Activated CD4-positive, alpha-beta T cell treated with anti-CD3 and anti-CD28 coated beads, Interleukin-2, amount 50 U/mL, for 24 hours (primary cell): ENCODE results near the gene EBLN1.
"Not testable (repeated sequence)": the region's sequence is repeated elsewhere in the genome, so short reads cannot be mapped to it uniquely, and the experiment has no call there.

Source experiments
- DNase-seq, 2 donors: peaks; one replicate each; pipeline ENCODE4 v3.0.0-alpha.2; 2020; ENCODE audit warnings: low read depth in 1 of 2, low spot score in 1 of 2

The EBLN1 gene

DNA sequence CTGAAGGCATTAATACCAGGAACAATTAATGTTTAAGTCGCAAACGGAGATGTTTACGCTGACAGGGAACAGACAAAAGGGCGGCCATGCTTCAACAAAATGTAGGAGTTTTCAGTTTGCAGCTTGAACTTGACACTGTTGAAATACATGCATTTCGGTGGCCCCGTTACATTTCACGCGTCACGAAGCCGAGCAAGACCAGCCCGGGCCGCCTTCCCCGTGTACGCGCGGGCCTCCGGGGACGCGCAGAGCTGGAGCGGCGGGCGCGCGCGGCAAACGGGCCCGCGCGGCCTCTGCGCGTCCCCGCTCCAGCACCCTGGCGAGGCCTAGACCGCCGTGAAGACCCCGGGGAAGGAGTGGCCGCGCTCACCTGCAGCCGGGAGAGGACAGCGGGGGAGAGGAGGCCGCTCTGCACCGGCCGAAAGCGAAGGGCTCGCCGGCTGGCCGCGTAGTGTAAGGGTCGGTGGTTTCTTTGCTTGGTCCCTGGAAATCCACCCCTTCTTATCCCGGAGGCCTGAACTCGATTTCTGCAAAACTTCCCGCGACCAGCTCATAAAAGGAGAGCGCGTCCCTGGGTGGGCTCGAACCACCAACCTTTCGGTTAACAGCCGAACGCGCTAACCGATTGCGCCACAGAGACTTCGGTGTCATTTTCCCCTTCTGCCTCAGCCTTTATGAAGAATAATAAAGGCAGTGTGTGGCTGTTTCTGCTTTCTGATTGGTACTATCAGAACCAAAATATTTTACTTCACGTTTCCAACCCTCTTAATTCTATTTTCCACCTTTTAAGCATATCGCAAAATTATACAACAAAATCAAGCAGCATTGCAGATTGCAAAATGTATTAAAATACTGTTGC, 11.4 kb upstream of the EBLN1 start:
- DNase-seq = peak; percentile 86 to 90

DNA sequence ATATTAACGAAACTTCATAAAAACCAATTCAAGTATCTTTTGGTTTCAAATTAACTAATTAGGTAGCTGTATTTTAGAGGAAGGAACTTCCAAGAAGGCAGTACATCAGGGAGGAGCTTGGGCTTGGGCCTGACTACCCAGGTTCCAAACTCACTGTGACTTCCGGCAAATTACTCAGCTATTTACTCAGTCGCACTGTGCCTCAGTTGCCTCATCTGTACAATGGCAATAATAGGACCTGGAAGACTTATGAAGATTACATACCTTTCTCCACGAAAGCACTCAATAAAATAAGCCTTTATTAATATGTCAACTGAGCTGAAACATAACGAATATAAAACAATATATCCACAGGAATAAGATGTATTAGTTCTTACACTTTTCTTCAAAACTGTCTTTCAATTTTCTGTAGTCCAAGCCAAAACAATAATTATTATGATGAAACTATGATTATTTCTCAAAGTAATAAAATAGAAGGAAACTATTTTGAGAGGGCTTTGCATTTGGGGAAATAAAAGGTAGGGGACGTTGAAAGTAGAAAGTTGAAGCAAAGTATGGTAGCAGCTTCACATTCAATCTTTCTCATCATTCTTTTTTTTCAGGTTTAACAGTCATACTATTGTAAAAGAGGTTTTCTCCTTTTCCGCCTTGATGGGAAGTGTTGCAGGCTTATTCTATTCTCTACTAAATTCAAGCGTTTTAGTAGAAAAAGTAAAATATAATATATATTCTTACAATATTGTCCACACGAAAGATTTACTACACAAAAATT, 10.5 kb upstream of the EBLN1 start:
- DNase-seq = no peak

DNA sequence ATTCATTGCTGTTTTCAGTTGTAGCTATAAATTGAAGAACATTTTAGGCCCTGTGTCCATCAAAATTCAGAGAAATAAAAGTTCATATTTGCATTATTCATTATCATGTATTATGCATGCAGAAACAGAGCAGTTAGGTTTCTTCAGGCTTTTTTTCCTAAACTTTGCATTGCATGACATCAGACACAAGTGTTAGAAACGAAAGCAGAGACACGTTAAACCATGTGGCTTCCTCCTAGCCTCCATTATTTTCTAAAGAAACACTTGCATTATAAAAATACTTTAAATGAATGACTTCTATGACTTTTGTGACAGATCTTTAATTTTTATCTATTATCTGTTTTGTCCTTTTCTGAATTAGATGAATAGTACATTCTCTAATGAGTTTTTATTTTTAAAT, 8.8 kb upstream of the EBLN1 start:
- no peak for DNase-seq

DNA sequence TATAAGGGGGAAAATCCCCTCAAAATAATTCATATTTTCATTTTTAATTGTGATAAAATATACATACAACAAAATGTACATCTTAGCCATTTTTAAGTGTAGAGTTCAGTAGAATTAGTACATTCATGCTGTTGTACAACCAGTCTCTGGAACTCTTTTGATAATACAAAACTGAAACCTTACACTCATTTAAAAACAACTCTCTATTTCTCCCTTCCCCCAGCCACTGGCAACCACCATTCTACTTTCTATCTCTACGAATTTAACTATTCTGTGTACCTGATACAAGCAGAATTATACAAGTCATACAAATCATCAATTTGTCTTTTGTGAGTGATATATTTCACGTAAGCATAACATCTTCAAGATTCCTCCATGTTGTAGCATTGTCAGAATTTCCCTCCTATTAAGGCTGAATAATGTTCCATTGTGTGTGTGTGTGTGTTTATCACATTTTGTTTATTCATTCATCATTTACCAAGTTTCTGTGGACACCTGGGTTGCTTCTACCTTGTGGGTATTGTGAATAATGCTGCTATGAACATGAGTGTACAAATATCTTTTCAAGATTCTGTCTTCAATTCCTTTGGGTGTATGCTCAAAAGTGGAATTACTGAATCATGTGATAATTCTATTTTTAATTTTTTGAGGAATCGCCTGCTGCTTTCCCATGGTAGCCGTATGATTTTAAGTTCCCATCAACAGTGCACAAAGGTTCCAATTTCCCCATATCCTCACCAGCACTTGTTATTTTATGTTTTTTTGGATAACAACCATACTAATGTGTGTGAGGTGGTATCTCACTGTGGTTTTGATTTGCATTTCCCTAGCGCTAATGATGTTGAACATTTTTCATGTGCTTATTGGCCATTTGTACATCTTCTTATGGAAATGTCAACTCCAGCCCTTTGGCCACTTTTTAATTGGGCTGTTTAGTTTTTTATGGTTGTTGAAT, 4.7 kb upstream of the EBLN1 start:
- DNase-seq = no peak

DNA sequence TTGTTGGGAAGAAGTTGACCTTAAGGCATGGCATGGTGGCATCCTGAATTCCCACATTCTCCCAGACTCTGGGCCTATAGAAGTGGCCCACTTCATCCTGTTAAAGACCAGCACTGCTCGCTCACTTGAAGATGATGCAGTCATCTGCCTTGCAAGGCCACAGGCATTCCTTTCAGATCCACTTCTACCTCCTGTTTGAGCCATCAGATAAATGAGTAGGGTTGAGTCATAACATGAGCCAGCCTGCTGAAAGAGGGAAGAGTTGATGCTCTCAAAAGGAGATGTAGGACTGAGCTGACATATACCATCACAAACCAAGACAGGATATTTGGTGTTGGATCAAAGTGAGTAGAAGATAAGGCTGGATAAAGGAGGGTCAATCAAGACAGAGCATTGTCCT, 1.5 kb upstream of the EBLN1 start:
- DNase-seq = no peak

DNA sequence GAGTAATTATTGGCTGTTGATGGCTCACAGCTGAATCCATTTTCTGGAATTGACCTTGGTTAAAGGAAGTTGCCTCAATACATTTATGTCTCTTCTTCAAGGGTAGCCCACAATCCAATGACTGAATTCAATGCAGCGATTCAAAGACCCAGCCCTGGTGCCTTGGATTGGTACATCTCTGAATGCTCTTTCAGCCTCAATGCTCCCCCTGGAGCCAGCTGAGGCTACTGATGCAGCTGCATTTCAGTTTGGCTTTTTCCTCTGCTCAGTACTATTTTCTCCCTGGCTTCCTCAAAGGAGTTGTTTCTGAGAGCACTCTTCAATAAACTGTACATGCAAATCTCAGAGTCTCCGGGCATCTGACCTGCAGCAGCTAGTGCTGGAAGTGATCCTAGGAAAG, 633 bp upstream of the EBLN1 start:
- no peak for DNase-seq

DNA sequence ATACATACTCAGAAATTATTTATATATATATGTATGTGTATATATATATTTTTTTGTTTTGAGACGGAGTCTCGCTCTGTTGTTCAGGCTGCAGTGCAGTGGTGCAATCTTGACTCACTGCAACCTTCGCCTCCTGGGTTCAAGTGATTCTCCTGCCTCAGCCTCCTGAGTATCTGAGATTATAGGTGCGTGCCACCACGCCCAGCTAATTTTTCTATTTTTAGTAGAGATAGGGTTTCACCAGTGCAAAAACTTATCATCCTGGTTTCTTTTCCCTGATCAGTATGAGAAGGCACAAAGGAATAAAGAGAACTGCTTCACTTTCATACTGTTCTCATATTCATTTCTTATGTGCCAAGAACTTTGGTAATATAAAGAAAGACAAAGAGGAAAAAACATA, 731 bp downstream of the EBLN1 start:
- DNase-seq = not testable (repeated sequence)

DNA sequence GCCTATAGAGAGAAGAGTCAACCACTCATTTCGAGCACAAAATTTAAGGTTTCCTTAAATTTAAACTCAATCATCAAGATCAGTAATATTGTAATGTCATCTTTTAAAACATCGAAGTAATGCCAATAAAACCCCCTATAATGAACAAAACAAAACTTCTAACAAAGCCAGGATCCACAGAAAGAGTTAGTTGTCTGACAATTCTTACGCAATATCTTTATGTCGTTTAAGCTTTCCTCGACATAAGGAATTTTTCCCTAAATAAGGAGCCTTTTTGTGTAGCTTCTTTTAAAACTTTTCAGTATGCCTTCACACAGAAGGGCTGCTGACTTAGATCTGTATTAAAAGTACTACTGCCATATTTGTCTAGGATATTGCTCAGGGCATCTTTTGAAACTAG, 7.5 kb downstream of the EBLN1 start:
- DNase-seq = no peak

DNA sequence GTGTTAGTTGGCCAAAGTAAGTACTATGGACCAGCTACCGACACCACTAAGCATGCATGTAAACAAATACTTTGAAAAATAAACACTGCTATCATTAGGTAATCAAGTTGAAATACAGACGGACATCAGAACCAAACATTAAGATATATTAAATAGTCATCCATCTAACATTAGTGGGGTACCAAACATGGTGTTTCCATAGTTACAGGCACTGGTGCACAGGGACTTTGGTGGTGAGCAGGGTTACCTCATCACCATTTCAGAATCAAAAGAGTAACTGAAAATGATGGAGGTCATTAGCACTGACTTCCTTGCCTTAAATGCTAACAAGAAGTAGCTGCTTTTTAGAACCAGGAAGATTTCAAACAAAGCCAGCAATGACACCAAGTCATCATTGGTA, 23.9 kb downstream of the EBLN1 start:
- DNase-seq = no peak

DNA sequence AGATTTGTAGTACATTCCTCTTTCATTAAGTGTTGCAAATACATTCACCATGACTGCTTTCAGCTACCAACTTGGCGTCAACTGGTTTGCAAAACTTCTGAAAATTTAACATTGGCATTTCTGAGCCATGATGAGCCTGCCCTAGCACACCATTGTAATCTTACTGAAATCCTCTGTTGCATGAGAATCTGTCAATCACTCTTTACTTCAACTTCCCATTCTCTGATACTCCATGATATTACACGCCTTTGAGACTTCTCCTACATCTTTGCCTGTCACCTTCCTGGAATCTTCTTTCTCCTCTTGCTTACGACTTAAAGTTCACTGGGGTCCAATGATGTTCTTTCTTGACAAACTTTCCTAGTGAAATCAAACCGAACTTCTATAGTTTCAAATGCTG, 32.2 kb downstream of the EBLN1 start:
- no peak for DNase-seq

DNA sequence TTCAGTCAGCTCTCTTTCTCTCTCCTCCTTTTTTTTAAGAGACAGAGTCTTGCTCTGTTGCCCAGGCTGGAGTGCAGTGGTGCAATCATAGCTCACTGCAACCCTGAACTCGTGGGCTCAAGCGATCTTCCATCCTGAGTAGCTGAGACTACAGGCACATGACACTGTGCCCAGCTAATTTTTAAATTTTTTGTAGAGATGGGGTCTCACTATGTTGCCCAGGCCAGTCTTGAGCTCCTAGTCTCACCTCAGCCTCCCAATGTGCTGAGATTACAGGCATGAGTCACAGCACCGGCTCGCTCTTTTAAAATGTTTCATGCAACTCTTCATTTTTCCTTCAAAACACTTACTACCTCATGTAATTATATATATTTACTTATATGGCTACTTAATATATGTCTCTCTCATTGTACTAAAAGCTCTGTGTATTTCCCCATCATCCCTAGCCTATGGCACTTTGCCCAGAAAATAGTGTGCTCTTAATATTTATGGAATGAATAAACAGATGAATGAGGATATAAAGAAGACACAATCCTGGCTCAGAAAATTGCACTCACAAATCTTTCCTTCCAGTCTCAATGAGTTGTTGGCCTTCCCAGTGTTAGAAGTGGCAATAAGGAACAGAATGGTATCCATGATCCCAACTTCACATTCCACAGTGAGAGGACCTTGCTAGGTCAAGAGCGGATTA, 33.9 kb downstream of the EBLN1 start:
- no peak for DNase-seq

DNA sequence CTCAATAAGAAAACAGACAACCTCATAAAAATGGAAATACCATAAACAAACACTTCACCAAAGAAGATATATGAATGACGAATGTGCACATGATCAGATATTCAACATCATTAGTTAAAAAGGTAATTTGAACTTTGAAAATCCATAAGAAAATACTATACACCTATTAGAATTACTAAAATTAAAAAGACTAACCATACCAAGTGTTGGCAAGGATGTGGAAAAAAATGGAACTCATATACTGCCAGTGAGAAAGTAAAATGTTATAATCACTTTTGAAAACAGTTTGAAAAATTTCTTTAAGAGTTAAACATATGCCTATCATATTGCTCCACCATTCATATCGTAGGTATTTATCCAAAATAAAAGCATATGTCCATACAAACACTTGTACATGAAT, 37.1 kb downstream of the EBLN1 start:
- no peak for DNase-seq

DNA sequence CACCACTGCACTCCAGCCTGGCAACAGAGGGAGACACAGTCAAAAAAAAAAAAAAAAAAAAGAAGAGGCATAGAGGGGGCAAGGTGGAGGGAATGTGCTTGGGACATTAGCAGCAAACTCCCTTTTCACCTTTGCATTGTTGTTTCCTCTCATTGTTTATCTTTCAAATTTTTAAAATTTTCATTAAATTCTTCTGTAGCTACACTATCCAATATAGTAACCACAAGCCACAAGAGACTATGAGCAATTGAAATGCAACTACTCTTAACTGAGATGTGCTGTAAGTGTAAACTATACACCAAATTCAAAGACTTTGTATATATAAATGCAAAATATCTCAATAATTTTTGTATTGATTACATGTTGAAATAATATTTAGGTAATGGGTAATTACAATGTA, 43.4 kb downstream of the EBLN1 start:
- no peak for DNase-seq

DNA sequence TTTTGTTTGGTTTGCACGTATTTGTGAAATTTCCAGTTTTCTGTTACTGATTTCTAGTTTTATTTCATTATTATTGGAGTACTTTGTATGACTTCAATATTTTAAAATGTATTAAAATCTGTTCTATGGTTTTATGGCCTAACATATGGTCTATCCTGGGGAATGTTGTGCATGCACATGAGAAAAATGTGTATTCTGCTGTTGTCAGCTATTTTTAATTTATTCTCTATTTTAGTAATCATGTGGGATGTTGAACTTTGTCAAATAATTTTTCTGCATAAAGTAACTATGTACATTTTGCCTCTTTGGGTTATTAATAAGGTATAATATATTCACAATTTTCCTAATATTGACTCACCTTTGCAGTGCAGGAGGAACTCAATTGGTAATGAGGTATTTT, 46.7 kb downstream of the EBLN1 start:
- DNase-seq = no peak

DNA sequence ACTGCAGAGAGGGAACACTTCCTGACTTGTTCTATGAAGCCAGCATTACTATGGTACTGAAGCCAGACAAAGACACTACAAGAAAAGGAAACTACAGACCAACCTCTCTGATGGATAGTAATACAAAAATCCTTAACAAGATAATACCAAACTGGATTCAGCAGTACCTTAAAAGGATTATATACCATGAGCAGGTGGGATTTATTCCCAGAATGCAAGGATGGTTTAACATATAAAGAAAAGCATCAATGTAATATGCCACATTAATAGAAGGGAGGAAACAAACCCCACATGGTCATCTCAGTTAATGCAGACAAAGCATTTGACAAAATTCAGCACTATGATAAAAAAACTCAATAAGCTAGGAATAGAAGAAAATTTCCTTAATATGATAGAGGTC, 47.2 kb downstream of the EBLN1 start:
- DNase-seq = no peak

DNA sequence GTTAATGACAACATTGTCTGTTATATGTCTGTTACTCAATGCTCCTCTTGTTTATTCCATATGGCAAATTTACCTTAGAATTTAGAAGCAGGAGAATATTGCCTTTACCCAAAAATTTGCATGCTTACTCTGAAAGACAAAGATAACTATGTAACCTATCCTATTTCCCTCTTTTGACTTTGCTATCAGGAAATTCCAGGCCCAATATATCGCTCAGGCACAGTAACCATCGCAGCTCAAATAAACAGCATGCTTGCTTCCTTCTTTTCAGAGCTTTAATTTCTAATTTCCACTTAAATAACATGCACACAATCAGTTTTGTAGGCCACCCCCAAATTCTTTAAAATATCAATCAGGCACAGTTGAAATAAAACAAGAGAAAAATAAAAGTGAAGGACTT, 57.8 kb downstream of the EBLN1 start:
- DNase-seq = no peak

DNA sequence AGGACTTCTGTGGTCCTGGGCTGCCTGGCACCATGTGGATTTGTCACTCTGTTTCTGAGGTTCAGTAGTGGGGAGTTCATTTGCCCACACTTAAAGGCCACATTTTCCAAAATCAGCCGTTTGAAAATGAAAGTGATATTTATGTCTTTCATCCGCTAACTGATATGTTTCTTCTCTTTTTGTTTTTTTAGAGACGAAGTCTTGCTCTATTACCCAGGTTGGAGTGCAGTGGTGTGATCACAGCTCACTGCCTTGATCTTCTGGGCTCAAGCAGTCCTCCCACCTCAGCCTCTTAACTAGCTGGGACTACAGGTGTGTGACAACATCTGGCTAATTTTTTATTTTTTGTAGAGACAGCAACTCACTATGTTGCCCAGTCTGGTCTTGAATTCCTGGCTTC, 58.6 kb downstream of the EBLN1 start:
- no peak for DNase-seq
